Mucosa of rectum (tissue), 2 donors: Measurements from ENCODE around the gene STK39.
A peak's percentile ranks its signal among the peaks of the same experiment; 100 is the strongest.

Experiments used
- H3K27ac ChIP-seq, 2 donors: one replicate each; pipeline ENCODE4 v1.7.0; 2013; ENCODE audit warnings: inconsistent platforms in 2 of 2, low read depth in 2 of 2, low read length in 2 of 2
- H3K27me3 ChIP-seq, 2 donors: one replicate each; pipeline ENCODE4 v1.7.0; 2013; ENCODE audit warnings: low read length in 2 of 2; ENCODE audit not compliant: control insufficient read depth in 2 of 2, insufficient read depth in 2 of 2
- H3K36me3 ChIP-seq, 2 donors: one replicate each; pipeline ENCODE4 v1.7.0; 2013; ENCODE audit warnings: low read length in 2 of 2; ENCODE audit not compliant: control insufficient read depth in 2 of 2, insufficient read depth in 2 of 2
- H3K4me1 ChIP-seq, 2 donors: one replicate each; pipeline ENCODE4 v1.7.0; 2013; ENCODE audit warnings: low read length in 2 of 2, mild to moderate bottlenecking in 1 of 2; ENCODE audit not compliant: control insufficient read depth in 2 of 2, insufficient read depth in 2 of 2
- H3K4me3 ChIP-seq, 2 donors: one replicate each; pipeline ENCODE4 v1.7.0; 2013; ENCODE audit warnings: low read length in 2 of 2
- H3K9ac ChIP-seq, 2 donors: one replicate each; pipeline ENCODE4 v1.7.0; 2013; ENCODE audit warnings: low read length in 2 of 2, low read depth in 1 of 2, mild to moderate bottlenecking in 1 of 2
- H3K9me3 ChIP-seq, 2 donors: one replicate each; pipeline ENCODE4 v1.7.0; 2013; ENCODE audit warnings: low read length in 2 of 2; ENCODE audit not compliant: control insufficient read depth in 2 of 2
- donor health status: healthy.
- donor health status: Normal muscosa, but diverticular disease.

Gene STK39

GRCh38 chr2:168247341-168248261, at the start of gene STK39:
STK39 (minus strand) TSS chr2:168247595; CDS start chr2:168247435, 160 bp downstream.
- Histone ChIP-seq H3K4me3 (peak within 1 kb of the TSS; percentile 63 to 84), H3K27me3 (no peaks in the 10 kb centered on the region), H3K9ac (peak within 1 kb of the TSS; percentile 77 to 92), H3K9me3 (no peaks in the 10 kb centered on the region), H3K36me3 (no peaks in the 10 kb centered on the region), H3K27ac (peak within 1 kb of the TSS; percentile 71 to 77), H3K4me1 (peaks cover 14 to 33% of the 10 kb centered on the region in 2 donors)

GRCh38 chr2:168295051-168295450, 47.7 kb upstream of the STK39 start:
- Histone ChIP-seq H3K36me3 (no peaks in the 10 kb centered on the region), H3K4me1 (peaks cover 3 to 9% of the 10 kb centered on the region in 2 donors), H3K27me3 (no peaks in the 10 kb centered on the region), H3K4me3 (no peak overlapping the region), H3K9me3 (no peaks in the 10 kb centered on the region), H3K27ac (no peak overlapping the region), H3K9ac (no peak overlapping the region)

DNA sequence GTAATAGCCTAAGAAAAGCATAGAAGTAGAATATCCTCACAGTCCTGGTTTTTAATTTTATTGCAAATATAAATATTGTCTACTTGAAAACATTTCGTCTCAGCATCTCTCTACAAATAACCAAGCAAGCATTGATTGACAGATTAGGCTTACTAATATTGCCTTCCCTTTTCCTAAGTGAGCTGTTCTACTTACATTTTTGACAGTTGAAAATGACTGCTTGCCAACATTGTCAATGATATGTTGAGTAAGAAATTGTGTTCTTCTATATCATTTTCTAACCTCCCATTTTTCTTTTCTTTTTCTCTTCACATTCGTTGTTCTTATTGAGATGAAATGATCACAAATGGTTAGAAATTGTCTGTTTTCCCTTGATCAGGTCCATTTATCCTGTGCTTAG, 47.0 kb upstream of the STK39 start:
- no peak overlapping the region for H3K4me3 ChIP-seq
- no peaks in the 10 kb centered on the region for H3K27me3 ChIP-seq
- H3K4me1 ChIP-seq = peaks cover 3 to 11% of the 10 kb centered on the region in 2 donors
- no peak overlapping the region for H3K9ac ChIP-seq
- no peaks in the 10 kb centered on the region for H3K36me3 ChIP-seq
- no peak overlapping the region for H3K27ac ChIP-seq
- no peaks in the 10 kb centered on the region for H3K9me3 ChIP-seq

GRCh38 chr2:168293766-168294165, 46.4 kb upstream of the STK39 start:
- Histone ChIP-seq H3K27me3 (no peaks in the 10 kb centered on the region), H3K4me1 (peaks cover 3 to 11% of the 10 kb centered on the region in 2 donors), H3K27ac (no peak overlapping the region), H3K36me3 (no peaks in the 10 kb centered on the region), H3K9me3 (no peaks in the 10 kb centered on the region), H3K9ac (no peak overlapping the region), H3K4me3 (no peak overlapping the region)

DNA sequence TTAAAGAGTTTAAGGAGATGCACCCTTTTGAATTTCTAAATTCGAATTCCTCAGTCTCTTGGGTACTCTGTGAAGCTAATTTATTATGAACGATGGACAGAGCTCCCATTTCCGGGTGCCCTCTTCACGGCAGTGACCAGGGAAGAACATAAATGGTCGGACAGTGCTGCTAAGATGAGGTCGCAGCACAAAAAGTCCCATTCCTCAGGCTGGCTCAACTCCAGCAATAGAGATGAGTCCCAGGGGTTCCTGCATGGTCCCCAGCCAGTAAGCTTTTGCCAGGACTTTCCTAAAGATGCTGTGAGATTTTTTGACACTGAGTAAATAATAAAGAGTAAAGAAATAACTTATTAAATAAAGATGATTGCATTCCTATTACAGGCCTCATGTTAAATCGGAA, 43.0 kb upstream of the STK39 start:
- Histone ChIP-seq H3K27me3 (no peaks in the 10 kb centered on the region), H3K27ac (no peak overlapping the region), H3K4me3 (no peak overlapping the region), H3K4me1 (peaks cover 2 to 21% of the 10 kb centered on the region in 2 donors), H3K9me3 (no peaks in the 10 kb centered on the region), H3K36me3 (no peaks in the 10 kb centered on the region), H3K9ac (no peak overlapping the region)

DNA sequence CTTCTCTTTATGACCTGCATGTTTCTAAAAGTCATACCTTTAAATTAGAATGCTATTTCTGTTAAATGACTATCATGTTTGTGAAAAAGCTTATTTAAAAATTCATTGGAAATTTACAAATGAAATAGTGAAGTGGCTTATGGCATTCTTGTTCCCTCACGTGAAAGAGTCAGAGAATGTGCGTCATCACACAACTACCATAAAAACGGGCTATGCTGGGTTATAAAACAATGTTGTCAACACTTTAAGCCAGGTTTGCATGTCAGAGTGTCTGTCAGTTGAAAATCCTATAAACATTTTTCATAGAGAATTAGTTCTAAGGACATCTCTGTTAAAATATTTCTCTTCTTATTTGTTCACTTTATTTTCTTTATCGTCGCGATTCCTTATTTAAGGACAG, 42.5 kb upstream of the STK39 start:
- H3K9me3 ChIP-seq = no peaks in the 10 kb centered on the region
- no peaks in the 10 kb centered on the region for H3K27me3 ChIP-seq
- no peaks in the 10 kb centered on the region for H3K36me3 ChIP-seq
- H3K27ac ChIP-seq = no peak overlapping the region
- H3K9ac ChIP-seq = no peak overlapping the region
- H3K4me1 ChIP-seq = peaks cover 0 to 21% of the 10 kb centered on the region in 2 donors
- H3K4me3 ChIP-seq = no peak overlapping the region

GRCh38 chr2:168286535-168286934, 39.1 kb upstream of the STK39 start:
- Histone ChIP-seq H3K36me3 (no peaks in the 10 kb centered on the region), H3K27ac (no peak overlapping the region), H3K4me1 (peaks cover 0 to 23% of the 10 kb centered on the region in 2 donors), H3K9ac (no peak overlapping the region), H3K27me3 (no peaks in the 10 kb centered on the region), H3K9me3 (no peaks in the 10 kb centered on the region), H3K4me3 (no peak overlapping the region)

DNA sequence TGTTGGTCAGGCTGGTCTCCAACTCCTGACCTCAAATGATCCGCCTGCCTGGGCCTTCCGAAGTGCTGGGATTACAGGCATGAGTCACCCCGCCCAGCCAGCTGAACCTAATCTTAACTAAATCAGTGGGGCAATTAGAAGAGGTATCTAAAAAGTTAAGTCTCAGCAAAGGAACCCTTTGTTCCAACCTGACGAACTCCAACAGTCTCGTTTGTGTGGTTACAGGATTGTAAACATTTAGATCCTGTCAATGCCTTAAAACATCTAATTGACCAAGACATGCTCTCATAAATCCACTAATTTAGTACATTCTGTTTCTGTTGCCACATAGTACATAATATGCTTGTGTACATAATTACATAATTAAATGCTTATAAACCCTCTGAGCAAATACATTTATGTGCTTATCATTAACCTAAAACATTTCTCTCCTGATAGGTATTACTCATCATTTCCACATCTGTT, 31.1 kb upstream of the STK39 start:
- H3K27me3 ChIP-seq = no peaks in the 10 kb centered on the region
- no peaks in the 10 kb centered on the region for H3K9me3 ChIP-seq
- no peak overlapping the region for H3K9ac ChIP-seq
- no peak overlapping the region for H3K4me3 ChIP-seq
- no peak overlapping the region for H3K27ac ChIP-seq
- H3K36me3 ChIP-seq = no peaks in the 10 kb centered on the region
- peaks cover 0 to 3% of the 10 kb centered on the region in 2 donors for H3K4me1 ChIP-seq

GRCh38 chr2:168277276-168277675, 29.9 kb upstream of the STK39 start:
- Histone ChIP-seq H3K9ac (no peak overlapping the region), H3K27me3 (no peaks in the 10 kb centered on the region), H3K27ac (no peak overlapping the region), H3K4me1 (peaks cover 0 to 3% of the 10 kb centered on the region in 2 donors), H3K36me3 (no peaks in the 10 kb centered on the region), H3K4me3 (no peak overlapping the region), H3K9me3 (no peaks in the 10 kb centered on the region)

DNA sequence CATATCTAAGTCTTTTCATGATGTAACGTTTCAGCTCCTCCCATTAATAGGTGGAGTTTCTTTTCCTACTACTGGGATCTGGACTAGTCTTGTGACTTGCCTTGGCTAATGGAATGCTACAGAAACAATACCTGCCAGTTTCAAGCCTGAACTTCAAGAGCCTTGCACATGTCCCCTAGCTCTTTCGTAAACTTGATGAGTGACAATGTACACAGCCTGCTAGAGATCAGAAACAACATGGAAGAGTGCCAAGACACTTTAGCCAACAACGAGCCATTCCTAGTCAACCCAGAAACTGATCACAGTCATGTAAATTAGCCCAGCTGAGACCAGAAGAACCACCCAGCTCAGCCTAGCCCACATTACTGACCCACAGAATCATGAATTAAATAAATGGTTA, 24.8 kb upstream of the STK39 start:
- Histone ChIP-seq H3K4me1 (no peaks in the 10 kb centered on the region), H3K36me3 (no peaks in the 10 kb centered on the region), H3K27me3 (no peaks in the 10 kb centered on the region), H3K4me3 (no peak overlapping the region), H3K27ac (no peak overlapping the region), H3K9ac (no peak overlapping the region), H3K9me3 (no peaks in the 10 kb centered on the region)
